Activated T-cell treated with anti-CD3 and anti-CD28 coated beads for 1 hour (primary cell): ENCODE data around the gene PLXNA3.
"Not testable (repeated sequence)": the region's sequence is repeated elsewhere in the genome, so short reads cannot be mapped to it uniquely, and the experiment has no call there.

Experiments
- DNase-seq: peaks from one replicate; pipeline ENCODE4 v3.0.0-alpha.2; 2020; ENCODE audit warnings: low read depth

Gene PLXNA3

GRCh38 chrX:154478728-154479622 is 20.9 kb downstream of the PLXNA3 start, which contains the start of gene LAGE3:
TSS of gene LAGE3 (minus strand) at chrX:154479281. CDS start at chrX:154478915, 366 bp downstream.
- peak; percentile 93 for DNase-seq

DNA sequence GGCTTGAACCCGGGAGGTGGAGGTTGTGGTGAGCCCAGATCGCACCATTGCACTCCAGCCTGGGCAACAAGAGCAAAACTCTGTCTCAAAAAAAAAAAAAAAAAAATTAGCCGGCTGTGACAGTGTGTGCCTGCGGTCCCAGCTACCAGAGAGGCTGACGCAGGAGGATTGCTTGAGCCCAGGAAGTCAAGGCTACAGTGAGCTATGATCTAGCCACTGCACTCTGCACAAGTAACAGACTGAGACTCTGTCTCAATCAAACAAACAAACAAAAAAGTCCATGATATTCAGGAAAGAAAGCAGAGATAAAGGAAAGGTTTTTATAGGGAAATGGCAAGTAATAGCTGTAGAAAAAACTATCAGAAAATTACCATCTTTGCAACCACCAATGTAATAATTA is 23.1 kb downstream of the PLXNA3 start:
- no peak for DNase-seq

DNA sequence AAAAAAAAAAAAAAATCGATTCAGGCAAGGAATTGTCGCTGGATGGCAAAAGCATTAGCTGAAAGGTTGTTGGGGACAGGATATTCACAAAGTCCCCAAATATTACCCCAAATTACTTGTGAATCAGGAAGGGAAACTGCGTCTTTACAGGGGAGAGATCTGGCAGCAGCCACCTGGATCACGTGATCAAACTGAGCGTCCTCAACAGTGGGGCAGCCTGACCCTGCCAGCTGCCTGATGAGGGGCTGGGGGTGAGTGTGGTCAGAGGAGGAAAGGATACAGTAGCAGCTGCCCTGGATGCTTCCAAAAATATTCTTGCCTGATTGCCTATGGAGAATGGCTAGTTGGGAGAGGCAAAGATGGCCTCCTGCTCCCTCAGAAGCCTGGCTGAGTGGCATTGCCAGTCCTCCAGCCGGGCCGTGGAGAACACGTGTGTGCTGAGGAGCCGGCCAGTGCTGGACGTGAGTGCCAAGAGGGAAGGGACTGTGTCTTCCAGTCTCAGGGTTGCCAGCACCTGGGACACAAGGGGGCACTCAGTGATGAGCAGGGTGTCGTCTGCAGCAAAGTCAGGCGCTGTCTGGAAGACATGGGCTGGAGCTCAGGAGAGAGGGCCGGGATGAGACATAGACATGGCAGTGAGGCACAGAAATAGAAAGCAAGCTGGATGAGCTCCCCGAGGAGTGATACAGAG is 24.0 kb downstream of the PLXNA3 start:
- DNase-seq = no peak

GRCh38 chrX:154482786-154483185 is 24.7 kb downstream of the PLXNA3 start:
- no peak for DNase-seq

DNA sequence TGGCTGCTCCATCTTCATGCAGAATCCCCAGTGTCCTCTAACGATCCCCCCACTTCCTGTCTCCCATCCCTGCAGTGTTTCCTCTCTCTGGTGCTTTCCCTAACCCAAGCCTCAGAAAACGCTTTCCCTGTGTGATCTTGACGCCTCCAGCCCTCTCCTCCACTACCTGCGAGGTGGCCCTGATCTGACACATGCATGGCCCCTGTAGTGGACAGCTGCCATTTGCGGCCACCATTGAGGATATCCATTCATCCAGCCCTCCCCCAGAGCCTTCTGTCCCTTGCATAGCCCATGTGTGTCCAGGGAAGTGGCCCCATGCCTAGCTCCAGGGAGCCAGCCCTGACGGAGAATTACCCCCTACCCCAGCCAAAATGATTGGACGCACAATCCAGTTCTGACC is 25.2 kb downstream of the PLXNA3 start:
- DNase-seq = no peak

DNA sequence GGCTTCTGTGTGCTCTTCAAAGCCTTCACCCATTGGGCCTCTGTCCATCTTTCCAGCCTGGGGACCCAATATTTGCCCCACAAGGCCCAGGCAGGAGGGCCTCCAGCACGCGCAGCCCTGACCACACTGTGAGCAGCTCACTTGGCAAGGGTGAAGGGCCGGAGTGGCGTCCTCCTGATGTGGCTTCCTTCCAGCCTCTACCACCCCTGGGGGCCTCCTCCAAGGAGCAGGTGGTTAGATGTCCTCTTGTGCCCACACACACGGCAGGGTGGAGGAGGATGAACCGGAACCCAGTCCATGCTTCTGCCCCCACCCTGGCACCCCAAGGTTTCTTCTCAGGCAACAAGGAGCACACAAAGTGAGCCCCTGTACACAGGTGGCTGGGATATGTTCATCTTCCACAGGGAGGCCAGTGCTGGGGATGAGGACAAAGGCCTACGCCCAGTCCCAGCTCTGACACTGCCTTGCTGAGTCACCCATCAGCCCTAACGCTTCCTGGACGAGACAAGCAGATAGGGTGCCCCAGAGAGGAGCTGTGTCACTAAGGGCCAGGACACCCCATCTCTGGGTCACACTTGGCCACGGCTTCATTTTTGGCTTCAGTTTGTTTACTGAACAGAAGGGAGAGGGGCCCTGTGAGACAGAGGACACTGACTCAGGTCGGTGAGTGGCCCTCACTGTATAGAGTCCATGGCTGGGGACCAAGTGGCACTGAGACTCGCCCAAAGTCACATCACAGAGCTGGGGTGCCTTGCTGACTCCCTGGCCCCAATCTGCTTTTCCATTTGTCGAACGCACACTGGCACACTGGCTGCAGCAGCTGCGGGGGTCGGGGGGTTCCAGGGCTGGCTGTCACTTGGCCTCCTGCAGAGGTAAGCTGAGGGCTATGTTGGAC is 26.4 kb downstream of the PLXNA3 start:
- DNase-seq = no peak

DNA sequence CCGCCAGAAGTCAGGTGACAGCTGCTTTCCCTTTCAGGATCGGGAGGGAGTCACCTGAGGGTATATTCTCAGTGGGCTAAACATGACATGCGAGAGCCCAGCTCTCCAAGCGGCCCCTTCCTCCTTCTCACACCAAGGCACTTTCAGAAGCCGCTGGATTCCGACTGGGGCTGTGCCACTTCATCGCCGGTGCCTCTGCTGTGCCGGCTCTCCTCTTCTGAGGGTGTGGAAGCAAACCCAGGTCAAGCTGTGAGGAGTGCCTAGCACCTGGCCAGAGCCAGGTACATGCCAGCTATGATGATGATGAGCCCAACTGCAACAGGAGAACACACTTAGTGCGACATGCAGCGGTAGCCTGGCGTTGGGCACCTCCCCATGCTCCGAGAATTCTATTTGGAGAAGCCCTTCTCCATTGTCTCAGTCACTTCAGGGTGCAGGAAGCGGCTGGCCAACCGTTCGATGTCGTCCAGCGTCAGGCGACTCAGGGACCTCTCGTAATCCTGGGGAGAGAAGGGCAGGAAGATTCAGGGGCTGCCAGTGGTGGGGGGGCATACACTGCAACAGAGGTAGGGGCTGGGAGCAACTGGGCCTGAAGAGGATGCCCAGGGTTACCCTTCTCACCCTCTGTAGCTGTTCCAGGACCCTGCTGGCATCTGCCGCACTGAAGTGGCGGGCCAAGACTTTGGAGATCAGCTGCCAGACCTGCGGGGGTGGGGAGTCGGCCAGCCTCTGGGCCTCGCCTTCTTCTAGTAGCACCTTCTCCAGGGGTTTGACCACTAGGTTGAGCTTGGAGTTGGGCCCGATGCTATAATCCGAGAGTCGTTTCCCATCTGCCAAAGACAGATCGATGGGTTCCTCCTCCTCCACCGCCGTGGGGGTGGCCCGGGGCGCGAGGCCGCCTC is 27.3 kb downstream of the PLXNA3 start:
- DNase-seq = no peak

- DNase-seq = no peak
Measured at GRCh38 chrX:154486052-154486395, 27.9 kb downstream of the PLXNA3 start.

DNA sequence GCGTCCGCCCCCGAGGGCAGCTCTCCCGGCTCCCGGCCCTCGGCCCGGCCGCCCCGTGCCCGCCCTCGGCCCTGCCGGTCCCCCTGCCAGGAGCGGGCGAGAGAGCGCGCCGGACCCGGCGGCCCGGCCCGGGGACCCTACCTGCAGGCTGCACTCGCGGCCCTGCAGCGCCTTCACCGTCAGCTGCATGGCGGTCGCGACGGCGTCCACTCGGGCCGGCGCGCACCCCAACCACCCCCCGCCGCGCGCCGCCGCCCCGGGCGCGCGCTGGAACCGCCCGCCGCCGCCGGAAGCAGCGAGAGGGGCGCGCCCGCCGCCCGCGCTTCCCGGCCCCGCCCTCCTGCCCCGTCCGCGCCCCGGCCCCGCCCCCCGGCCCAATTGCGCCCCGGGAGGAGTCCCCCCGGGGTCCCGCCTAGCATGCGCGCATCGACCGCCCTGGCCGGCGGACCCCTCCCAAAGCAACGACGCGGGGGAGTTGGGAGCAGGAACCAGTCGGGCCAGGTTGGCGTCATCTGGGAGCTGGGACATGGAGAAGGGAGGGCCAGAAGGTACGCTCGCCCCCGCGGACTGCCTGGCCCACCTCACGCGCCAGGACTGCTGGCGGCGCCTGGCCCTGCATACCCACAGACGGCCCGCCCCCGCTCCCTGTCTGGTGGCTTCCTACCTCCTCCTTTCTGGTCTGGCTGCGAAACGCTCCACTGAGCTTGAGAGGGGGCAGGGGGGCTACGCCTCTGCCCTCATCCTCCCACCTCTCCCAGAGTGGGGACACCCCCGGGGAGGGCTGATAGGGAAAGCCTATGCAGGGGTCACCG is 28.5 kb downstream of the PLXNA3 start, which contains the start of gene UBL4A:
UBL4A (minus strand) TSS at position 220 of the 812 bp plus-strand sequence; CDS start at position 189, 31 bp downstream.
- peak; percentile 41 for DNase-seq

DNA sequence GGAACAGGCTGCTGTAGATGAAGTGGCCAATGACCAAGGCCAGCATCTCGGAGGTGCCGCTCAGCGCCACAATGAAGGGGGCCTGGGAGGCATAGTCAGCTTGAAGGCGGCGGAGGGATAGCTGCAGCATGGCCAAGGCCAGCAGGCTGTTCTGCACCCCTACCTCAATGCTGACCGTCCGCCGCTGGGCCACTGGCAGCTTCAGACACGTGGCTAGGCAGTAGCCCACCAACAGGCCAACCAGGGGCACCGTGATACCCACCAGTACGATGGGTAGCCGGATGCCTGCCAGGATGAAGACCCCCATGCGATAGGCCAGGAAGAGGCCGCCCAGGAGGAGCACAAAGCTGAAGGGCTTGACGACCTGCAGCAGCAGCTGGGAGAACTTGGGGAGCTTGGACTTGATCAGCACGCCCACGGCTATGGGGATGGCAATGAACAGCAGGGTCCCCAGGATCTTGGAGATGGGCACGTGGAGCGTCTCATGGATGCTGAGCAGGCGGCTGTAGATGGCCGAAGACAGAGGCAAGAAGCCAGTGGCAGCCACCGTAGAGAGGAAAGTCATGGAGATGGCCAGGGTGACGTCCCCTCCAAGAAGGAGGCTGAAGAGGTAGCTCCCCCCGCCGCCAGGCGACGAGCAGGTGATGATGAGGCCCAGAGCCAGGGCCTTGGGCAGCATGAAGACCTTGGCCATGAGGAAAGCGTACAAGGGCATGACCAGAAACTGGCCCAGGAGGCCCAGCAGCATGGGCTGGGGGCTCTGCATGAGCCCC is 29.6 kb downstream of the PLXNA3 start:
- no peak for DNase-seq

- DNase-seq = no peak
Measured at GRCh38 chrX:154488336-154489075, 30.4 kb downstream of the PLXNA3 start.

GRCh38 chrX:154489182-154489581 is 31.1 kb downstream of the PLXNA3 start:
- DNase-seq = no peak

DNA sequence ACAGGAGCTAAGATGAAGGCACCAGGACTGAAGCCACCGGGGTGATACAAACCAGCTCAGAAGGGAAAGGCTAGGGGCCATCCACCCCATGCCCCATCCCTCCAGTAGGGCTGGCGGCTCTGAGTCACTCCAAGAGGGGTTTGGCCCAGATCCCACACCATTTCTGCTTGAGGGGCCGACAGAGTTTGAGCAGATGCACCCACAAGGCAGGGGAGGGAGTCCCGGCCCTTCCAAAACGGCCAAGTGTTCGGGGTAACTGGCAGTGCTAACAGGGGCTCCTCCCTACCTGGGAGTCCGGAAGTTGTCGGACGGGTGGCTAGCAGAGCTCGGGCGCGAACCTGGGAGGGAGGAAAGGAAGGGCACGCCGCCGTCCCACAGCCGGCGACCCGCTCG is 31.9 kb downstream of the PLXNA3 start:
- no peak for DNase-seq

- DNase-seq = peak; percentile 75
Measured at GRCh38 chrX:154490414-154491083, 32.5 kb downstream of the PLXNA3 start, which contains the start of gene SLC10A3. TSS of gene SLC10A3 (minus strand) at chrX:154490629. CDS start at chrX:154488940, 1,689 bp downstream.

GRCh38 chrX:154494715-154495114 is 36.6 kb downstream of the PLXNA3 start:
- DNase-seq = no peak

DNA sequence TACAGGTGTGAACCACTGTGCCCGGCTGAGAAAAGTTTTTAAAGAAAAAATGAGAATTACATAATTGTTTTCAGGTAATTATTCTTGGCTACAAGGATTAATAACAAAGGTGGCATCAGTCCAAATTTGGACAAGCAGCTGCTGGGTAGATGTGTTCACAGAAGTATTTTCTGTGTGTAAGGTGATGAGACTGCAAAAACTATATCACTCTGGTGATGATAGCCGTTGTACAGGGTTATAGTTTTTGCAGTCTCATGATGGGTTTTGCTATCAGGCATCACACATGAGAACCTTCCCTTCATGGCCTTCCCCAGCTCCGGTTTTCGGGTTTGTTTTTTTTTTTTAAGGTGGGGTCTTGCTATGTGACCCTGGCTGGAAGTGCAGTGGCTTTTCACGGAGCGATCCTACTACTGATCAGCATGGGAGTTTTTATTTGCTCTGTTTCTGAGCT is 37.4 kb downstream of the PLXNA3 start:
- no peak for DNase-seq

GRCh38 chrX:154496591-154497137 is 38.6 kb downstream of the PLXNA3 start:
- not testable (repeated sequence) for DNase-seq

DNA sequence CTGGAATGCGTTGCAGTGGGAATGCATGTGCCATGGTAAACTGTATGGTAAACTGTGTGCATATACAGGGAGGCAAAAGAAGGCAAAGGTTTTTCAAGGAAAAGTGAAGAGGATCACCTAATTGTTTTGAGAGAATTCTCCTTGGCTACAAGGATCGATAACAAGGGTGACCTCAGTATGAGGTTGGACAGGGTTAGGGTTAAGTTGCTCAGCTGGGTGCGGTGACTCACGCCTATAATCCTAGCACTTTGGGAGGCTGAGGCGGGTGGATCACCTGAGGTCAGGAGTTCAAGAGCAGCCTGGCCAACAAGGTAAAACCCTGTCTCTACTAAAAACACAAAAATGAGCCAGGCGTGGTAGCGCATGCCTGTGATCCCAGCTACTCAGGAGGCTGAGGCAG is 43.3 kb downstream of the PLXNA3 start:
- DNase-seq = not testable (repeated sequence)
